Measurements from ENCODE around the gene CES1.
"Not testable (repeated sequence)": the region's sequence is repeated elsewhere in the genome, so short reads cannot be mapped to it uniquely, and the experiment has no call there.

DNA sequence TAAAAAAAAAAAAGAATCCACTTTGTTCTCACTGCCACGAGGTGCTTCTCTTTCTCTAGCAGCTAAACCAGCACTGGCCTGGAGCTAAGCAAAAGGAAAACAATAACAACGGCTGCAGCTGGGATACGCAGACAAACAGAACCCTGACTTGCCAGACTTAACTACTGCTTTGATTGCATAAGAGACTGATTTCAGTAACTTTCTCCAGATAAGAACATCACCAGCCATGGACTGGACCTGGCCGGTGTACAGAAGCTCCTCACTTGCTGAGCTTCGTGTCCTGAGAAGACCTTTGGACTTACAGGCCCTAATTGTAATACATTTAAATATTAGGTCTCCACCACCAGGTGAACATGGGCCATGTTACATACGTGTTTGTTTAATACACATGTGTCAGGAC, 27.8 kb downstream of the CES1 start:
- not testable (repeated sequence) for TF ChIP-seq OSR1 (CRISPR knock-in tag; IDR thresholded peaks at IDR 0.05); TOX (CRISPR knock-in tag; IDR thresholded peaks at IDR 0.05; ENCODE audit: borderline replicate concordance); CSRNP3 (CRISPR knock-in tag; IDR thresholded peaks at IDR 0.05); PATZ1 (CRISPR knock-in tag; IDR thresholded peaks at IDR 0.05; ENCODE audit: borderline replicate concordance); ZNF565 (CRISPR knock-in tag; conservative IDR thresholded peaks at IDR 0.05; ENCODE audit: low read depth)

Measured in SK-N-SH treated with all-trans-retinoic acid at 6 μM for 48 hours (cell line).